GM12801 (cell line): ENCODE data around the gene CENPP.

Source experiments
- TF ChIP-seq, protein P1 (sequence below): IDR thresholded peaks from one replicate; pipeline ENCODE4 v1.5.1; 2011; ENCODE audit warnings: control low read depth; ENCODE audit not compliant: insufficient read length; ENCODE audit errors: extremely low read depth

The CENPP gene

DNA sequence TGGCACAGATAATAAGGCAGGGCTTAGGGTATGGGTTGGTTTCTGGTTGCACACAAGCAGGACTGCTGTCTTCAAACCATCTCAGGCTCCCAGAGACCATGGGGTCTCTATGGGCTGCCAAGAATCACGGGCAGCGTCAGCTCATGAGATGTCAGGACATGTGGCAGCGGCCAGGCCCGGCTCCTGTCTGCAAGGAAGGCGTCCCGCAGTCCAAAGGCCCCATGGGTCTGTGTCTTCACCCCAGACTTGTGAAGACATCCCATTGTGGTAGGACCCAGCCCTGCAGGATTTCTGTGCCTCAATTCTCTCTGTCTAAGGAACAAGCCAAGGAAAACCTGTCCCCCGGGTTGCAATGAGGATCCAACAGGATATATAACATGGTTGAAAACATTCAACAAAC, 311.6 kb downstream of the CENPP start:
- TF ChIP-seq, protein P1, sequence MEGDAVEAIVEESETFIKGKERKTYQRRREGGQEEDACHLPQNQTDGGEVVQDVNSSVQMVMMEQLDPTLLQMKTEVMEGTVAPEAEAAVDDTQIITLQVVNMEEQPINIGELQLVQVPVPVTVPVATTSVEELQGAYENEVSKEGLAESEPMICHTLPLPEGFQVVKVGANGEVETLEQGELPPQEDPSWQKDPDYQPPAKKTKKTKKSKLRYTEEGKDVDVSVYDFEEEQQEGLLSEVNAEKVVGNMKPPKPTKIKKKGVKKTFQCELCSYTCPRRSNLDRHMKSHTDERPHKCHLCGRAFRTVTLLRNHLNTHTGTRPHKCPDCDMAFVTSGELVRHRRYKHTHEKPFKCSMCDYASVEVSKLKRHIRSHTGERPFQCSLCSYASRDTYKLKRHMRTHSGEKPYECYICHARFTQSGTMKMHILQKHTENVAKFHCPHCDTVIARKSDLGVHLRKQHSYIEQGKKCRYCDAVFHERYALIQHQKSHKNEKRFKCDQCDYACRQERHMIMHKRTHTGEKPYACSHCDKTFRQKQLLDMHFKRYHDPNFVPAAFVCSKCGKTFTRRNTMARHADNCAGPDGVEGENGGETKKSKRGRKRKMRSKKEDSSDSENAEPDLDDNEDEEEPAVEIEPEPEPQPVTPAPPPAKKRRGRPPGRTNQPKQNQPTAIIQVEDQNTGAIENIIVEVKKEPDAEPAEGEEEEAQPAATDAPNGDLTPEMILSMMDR = no peak

DNA sequence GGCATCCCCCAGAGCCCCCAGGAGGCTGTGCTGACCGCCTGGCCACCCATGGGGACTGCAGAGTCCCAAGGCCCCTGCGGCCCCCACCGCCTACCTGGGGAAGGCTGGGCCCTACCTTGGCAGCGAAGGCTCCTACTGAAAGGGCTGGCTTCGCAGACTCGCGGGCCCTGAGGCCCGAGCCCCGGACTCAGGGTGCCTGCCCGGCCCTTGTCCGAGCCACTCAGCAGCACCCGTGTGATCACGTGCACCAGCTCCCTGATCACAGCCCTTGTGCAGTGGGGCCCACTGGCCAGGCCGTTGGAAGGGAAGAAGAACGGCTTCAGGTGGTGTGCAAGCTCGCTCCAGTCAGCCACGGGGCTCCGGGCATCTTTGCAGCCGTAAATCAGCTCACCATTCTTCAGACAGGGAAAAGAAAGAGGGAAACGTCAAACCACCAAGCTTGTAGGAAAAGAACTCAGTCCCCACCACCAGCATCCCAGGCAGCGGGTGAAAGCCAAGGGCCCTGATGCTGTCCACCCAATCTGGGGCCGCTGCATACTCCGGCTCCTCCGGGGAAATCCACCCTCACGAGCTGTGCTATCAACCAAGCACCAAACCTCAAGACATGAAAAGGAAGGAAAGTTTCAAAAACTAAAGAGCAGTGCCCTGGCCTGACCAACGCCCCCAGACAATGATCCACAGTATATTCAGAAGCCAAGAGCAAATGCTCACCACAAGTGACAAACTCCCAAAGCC, 312.3 kb downstream of the CENPP start:
- TF ChIP-seq, protein P1 = no peak

DNA sequence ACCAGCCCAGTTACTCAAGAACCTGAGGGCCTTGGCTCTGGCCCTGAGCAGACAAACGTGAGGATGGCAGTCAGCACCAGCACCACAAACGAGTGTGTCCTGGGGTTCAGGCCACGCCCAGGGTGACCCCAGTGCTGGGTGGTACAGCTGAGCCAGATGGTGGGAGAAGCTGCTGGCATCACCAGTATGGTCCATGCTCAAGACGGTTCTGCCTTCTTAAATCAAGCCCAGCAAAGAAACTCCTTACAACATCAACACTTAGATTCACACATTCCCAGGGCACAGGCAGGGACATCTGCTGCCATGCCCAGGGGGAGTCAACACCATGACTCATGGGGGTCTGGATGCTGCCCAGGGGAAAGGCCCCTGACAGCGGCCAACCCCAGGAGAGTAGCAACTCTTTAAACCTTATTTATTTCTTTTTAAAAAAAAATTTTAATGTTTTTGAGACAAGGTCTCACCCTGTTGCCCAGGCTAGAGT, 312.9 kb downstream of the CENPP start:
- TF ChIP-seq, protein P1 = no peak

DNA sequence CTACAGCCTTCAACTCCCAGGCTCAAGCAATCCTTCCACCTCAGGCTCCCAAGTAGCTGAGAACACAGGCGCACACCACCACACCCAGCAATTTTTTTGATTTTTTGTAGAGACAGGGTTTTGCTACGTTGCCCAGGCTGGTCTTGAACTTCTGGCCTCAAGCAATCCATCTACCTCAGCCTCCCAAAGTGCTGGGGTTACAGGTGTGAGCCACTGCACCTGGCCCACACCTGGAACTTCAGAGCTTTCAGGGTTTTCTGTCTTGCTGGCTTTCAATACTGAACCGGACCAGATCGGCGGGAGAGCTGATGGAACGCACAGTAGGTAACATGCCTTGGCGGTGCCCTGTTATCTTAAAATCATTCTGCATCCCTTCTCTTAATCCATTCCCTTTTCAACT, 313.4 kb downstream of the CENPP start:
- TF ChIP-seq, protein P1 = no peak

DNA sequence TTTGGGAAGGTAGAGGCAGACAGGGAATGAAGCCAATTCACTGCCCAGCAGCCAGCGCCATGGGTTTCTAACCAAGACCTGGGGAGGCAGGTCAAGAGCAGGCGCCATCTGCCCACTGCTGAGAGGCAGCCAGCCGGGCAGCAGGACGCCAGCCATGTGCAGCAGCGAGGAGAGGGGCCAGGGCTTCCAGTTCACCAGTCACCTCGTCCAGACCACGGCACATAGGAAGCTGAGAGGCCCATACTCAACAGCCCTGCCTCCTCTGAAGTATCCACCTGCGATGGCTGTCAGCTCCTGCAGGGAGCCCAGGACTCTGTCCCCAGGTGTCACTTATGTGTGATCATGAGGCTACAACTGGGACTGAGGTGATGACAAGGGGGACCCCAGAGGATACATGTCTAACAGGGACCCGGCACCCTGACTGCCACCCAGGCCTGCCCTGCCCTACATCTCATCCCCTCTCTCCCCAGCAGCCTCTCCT, 314.1 kb downstream of the CENPP start:
- TF ChIP-seq, protein P1 = no peak

DNA sequence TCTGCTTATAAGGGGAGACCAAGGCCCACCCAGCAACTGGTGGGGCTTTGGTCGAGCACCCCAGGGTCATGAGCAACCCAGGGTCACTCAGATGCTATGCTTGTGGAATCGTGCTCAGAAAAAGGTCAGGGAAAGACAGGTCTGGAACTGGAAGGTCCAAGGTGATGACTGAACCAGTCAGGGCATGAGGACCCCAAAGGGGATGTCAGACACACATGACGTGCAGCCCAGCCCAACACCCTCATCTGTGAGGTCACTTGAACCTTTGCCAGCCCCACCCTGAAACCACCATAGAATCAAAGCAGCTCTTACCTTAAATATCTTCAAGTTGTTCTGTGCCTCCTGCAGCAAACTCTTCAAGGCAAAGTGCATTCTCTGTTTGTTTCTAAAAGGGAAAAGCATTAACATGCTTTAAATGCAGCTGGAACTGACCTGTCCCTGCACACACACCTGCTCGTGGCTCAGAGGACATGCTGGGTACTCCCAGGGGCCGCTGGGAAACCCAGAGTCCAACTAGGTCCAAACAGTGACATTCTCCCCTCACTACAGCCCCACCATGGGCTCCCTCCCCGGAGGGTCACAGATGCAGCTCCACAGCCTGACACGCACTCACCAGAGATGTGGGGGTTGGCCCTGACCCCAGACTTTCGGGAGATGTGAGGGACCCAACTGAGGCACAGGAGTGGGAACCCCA, 314.8 kb downstream of the CENPP start:
- TF ChIP-seq, protein P1 = no peak

DNA sequence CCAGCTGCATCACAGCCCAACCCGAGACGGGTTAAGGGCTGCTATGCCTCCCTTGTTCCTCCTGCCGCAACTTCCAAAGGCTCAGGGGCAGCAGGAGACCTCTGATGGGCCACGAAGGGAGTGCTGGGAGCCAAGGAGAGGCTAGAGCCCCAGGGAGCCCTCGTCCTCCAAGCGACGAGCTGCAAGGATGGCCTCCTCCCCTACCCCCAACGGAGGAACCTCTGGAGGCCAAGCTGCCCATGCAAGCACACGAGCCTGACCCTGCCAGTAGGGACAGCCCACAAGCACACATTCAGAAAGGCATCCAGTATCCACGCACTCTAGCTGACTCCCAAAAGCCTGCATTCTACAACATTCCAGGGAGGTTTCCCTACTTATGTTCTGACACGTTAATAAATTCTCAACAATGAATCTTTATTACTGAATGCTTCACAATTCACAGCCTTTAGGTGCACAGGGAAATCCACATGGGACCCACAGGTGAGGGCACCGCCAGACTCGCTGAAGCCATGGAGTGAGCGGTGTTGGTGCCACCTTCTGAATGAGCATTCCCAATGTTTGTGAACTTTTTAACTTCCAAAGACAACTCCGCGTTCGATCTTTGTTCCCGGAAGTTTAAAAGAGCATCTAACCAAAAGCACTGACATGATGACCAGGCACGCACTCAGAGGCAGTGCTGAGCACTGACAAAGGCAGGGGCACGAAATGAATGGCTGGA, 315.5 kb downstream of the CENPP start:
- TF ChIP-seq, protein P1 = no peak
